Esophagus muscularis mucosa (tissue), 3 donors: ENCODE results near the gene POFUT2.

Source experiments
- POLR2A ChIP-seq: fragments of 450-650 bp; IDR thresholded peaks from one replicate; pipeline ENCODE4 v1.6.1; 2017; ENCODE audit warnings: antibody characterized with exemption, moderate library complexity, mild to moderate bottlenecking, low read depth
- POLR2AphosphoS5 ChIP-seq, 2 donors: sonication (generic); formaldehyde crosslinking; IDR thresholded peaks; one replicate each; pipeline ENCODE4 v1.6.1; 2017; ENCODE audit warnings: antibody characterized with exemption in 2 of 2
- TF ChIP-seq, protein P1 (sequence below), 3 experiments: fragments of 200-600 bp in 2 of 3; fragments of 450-650 bp in 1 of 3; sonication (generic) in 2 of 3; IDR thresholded peaks; one replicate each; pipeline ENCODE4 v1.5.1; 2017 to 2019; ENCODE audit warnings: antibody characterized with exemption in 3 of 3, mild to moderate bottlenecking in 2 of 3, moderate library complexity in 1 of 3

DNA sequence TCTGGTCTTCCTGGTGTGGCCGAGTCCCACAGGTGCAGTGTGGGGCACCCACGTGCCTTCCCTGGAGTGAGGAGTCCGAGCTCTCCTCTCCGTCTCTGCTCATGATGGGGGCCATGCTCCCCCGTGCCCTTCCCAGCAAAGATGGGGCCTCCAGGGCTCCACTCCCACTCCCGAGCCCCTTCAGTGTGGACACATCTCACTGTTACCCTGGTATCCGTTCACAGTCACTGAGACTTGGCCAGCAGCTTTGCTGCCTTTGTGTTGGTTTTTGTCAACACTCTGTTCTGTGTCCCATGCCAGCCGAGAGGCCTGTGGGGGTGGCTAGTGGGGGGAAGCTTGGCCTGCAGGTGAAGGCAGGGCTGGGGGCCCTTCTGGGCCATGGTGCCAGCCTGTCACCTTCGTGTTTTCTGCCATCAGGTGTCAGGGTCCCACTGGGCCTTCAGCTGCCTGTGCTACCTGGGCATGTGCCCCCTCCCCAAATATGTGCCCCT, 46.9 kb upstream of the POFUT2 start:
- TF ChIP-seq POLR2AphosphoS5 (IDR thresholded peaks at IDR 0.05): no peak
- TF ChIP-seq, protein P1, sequence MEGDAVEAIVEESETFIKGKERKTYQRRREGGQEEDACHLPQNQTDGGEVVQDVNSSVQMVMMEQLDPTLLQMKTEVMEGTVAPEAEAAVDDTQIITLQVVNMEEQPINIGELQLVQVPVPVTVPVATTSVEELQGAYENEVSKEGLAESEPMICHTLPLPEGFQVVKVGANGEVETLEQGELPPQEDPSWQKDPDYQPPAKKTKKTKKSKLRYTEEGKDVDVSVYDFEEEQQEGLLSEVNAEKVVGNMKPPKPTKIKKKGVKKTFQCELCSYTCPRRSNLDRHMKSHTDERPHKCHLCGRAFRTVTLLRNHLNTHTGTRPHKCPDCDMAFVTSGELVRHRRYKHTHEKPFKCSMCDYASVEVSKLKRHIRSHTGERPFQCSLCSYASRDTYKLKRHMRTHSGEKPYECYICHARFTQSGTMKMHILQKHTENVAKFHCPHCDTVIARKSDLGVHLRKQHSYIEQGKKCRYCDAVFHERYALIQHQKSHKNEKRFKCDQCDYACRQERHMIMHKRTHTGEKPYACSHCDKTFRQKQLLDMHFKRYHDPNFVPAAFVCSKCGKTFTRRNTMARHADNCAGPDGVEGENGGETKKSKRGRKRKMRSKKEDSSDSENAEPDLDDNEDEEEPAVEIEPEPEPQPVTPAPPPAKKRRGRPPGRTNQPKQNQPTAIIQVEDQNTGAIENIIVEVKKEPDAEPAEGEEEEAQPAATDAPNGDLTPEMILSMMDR (IDR thresholded peaks at IDR 0.05): no peak
- no peak for TF ChIP-seq POLR2A
